NT2/D1 (cell line): ENCODE results near the gene CRELD2.

ENCODE experiments used
- DNase-seq: peaks from one replicate; pipeline ENCODE4 v3.0.0-alpha.2; 2011; ENCODE audit warnings: low read depth, low spot score
- H3K27me3 ChIP-seq: 2 replicates; pipeline ENCODE4 v1.6.0; 2011; ENCODE audit warnings: mild to moderate bottlenecking; ENCODE audit not compliant: insufficient read length, insufficient read depth
- H3K36me3 ChIP-seq: 2 replicates; pipeline ENCODE4 v1.6.1; 2011; ENCODE audit warnings: mild to moderate bottlenecking, low read length, mixed read lengths; ENCODE audit not compliant: insufficient read depth, insufficient read length
- H3K4me1 ChIP-seq: 2 replicates; pipeline ENCODE4 v1.5.1; 2011; ENCODE audit not compliant: insufficient read depth, insufficient read length
- H3K4me3 ChIP-seq: 2 replicates; pipeline ENCODE4 v1.5.1; 2011; ENCODE audit warnings: low read depth; ENCODE audit not compliant: insufficient read length
- H3K9ac ChIP-seq: 2 replicates; pipeline ENCODE4 v1.6.0; 2011; ENCODE audit warnings: low read depth; ENCODE audit not compliant: insufficient read length
- H3K9me3 ChIP-seq: 2 replicates; pipeline ENCODE4 v1.5.1; 2011; ENCODE audit warnings: mild to moderate bottlenecking, low read length; ENCODE audit not compliant: insufficient read depth
- SUZ12 ChIP-seq: IDR thresholded peaks from 2 replicates; pipeline ENCODE4 v1.6.1; 2011; ENCODE audit not compliant: insufficient read length, insufficient read depth; ENCODE audit errors: extremely low read depth
- YY1 ChIP-seq: IDR thresholded peaks from 2 replicates; pipeline ENCODE4 v1.6.1; 2011; ENCODE audit not compliant: insufficient read length, insufficient read depth
- ZNF274 ChIP-seq: IDR thresholded peaks from 2 replicates; pipeline ENCODE4 v1.6.1; 2011; ENCODE audit warnings: mild to moderate bottlenecking, low read depth, low read length

CRELD2 gene

DNA sequence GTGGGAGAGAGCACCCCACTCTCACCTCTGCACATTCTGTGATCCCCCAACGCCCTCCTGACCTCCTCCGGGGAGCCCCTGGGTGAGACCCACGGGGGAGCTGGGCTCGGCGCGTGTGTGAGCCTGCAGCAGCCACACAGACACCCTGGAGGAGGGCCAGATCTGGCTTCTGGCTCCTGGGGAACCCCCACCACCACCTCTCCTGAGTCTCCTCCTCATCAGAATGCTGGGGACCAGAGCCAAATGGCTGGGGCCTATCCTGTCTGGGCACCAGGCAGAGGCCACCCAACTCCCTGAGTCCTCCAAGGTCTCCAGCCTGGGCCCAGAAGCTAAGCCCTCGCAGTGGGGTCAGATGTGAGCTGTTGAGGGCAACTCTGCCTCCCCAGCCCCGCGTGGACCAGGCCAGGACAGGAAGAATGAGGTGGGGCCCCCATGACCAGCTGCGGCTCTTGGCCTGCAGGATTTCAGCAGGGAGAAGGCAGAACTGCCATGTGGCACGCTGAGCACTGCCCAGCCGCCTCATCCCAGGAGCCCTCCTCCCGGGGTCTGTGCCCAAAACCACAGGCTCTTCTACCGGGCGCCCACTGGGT, 36.7 kb downstream of the CRELD2 start:
- H3K36me3 ChIP-seq = no peaks in the 10 kb centered on the region
- H3K9ac ChIP-seq = no peak overlapping the region
- TF ChIP-seq SUZ12 (no peak), ZNF274 (no peak), YY1 (no peak)
- no peaks in the 10 kb centered on the region for H3K9me3 ChIP-seq
- peaks cover 3% of the 10 kb centered on the region for H3K27me3 ChIP-seq
- H3K4me3 ChIP-seq = no peak overlapping the region
- peaks cover 19% of the 10 kb centered on the region for H3K4me1 ChIP-seq
- DNase-seq = no peak

DNA sequence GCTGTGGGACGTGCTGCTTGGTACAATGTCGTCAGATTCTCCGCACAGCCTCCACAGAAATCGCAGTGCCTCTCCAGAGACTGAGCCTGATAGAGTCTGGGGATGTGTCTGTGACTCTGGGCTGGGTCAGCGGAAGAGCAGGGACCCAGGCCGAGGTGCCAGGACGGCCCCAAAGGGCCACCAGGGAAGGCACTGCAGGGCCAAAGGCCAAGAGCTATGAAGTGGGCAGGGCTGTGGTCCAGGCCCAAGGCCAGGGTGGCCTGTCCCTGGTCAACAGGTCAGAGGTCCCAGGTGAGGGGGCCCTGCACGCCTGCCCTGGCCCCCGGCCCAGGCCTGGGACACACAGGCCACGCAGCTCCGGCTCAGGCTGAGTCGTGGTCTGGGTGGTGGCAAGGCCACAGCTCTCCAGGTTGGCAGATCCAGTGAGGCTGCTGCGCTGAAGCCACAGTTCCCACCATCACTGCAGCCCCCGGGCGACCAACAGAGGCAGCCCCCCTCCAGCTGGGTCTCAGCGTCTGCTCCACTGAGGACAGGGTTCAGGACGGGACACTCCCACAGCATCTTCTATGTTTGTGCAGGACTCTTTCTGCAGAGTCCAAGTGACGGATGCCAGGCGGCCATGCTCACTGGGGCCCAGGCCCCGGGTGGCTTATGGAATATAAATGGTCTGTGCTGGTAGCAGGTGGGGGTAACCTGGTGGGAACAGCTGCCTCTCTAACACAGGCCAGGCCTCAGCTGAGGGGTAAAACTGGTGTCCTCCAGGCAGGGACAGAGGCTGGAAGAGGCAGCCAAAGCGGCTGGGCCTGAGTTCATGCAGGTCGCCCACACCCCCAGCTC, 37.4 kb downstream of the CRELD2 start:
- Histone ChIP-seq H3K36me3 (no peaks in the 10 kb centered on the region), H3K9me3 (no peaks in the 10 kb centered on the region), H3K9ac (no peak overlapping the region), H3K27me3 (peaks cover 3% of the 10 kb centered on the region), H3K4me1 (peaks cover 15% of the 10 kb centered on the region), H3K4me3 (no peak overlapping the region)
- no peak for DNase-seq
- no peak for TF ChIP-seq ZNF274
- TF ChIP-seq SUZ12 = no peak

DNA sequence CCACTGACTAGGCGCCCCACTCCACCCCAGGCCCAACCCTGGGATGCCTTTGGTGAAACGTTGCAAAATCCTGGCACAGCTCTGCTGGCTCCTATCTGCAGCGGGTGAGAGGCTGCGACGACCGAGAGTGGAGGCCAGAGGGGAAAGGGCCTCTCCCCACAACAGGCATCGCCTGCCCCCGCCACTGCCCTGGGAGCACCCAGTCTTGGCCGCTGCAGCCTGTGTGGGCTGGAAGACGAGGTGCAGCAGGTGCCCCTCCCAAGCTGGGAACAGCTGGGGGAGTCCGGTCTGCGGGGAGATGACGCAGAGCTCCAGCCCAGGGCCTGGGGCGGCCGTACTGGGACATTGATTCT, 38.0 kb downstream of the CRELD2 start:
- Histone ChIP-seq H3K27me3 (peaks cover 3% of the 10 kb centered on the region), H3K9me3 (no peaks in the 10 kb centered on the region), H3K9ac (no peak overlapping the region), H3K4me3 (no peak overlapping the region), H3K4me1 (peaks cover 12% of the 10 kb centered on the region), H3K36me3 (no peaks in the 10 kb centered on the region)
- TF ChIP-seq ZNF274 = no peak
- TF ChIP-seq YY1 = no peak
- TF ChIP-seq SUZ12 = no peak
- DNase-seq = no peak

DNA sequence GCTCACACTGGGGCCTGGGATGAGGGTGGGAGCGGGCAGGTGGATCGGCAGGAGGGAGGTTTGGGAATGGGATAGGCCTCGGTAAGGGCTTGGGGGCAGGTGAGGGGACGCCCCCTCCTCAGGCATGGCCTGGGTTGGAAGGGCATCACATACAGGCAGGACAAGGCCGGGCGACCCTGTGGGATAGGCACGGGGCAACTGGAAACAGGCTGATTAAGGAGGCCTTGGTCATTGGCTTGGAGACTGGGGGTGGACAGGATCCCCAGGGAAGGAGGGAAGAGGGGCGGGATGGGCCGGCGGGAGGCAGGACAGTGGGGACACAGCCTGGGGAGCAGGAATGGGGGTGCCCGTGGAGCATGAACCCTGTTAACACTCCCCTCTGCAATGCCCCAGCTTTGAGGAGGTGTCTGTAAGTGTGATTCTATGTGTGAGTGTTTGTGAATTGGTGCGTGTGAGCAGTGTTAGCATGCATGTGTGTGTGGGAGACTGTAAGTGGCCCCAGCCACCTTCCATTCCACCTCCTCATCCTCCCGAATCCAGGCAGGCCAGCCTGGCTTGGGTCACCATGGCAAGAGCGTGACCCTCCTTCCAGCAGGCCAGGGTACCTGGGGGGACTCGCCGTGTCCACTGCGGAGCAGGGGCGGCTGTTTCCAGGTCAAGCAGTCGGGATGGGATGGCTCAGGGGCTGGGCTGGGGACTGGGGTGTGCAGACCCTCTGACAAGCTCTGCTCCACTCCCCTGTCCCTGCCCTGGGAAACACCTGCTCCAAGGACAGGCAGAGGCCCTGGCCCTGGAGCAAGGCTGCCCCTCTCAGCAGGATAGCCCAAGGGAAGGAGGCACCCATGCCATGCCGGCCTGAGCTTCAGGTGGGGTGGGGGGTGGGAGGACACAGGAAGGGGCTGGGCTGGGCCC, 38.7 kb downstream of the CRELD2 start:
- no peaks in the 10 kb centered on the region for H3K36me3 ChIP-seq
- no peaks in the 10 kb centered on the region for H3K9me3 ChIP-seq
- H3K27me3 ChIP-seq = peaks cover 3% of the 10 kb centered on the region
- H3K4me1 ChIP-seq = peaks cover 7% of the 10 kb centered on the region
- H3K9ac ChIP-seq = no peak overlapping the region
- TF ChIP-seq ZNF274 (no peak), SUZ12 (no peak), YY1 (no peak)
- no peak overlapping the region for H3K4me3 ChIP-seq
- DNase-seq = no peak

DNA sequence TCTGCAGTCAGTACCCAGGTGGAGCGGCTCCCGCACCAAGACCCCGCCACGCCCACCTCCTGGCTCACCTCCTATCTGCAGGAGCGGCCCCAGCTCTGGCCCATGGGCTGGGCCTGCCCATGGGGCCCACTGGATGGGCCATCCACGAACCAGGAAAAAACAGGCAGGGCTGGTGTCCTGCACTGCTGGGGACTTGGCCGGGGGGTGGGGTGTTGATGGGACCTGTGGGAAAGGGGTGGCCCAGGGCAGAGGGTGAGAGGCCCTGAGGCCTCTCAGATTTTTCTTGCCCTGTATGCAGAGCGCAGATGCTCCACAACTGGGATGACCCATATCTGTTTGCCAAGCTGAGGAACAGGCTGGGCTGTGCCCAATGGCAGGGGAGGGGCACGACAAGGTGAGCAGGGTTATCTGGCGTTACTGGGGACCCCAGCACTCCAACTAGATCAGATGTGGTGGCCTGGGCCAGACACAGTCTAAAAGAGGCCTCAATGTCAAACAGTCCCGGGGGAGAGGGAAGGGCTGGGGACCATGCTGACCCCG, 39.5 kb downstream of the CRELD2 start:
- TF ChIP-seq ZNF274 (no peak), SUZ12 (no peak), YY1 (no peak)
- Histone ChIP-seq H3K9me3 (no peaks in the 10 kb centered on the region), H3K4me3 (no peak overlapping the region), H3K27me3 (peaks cover 3% of the 10 kb centered on the region), H3K36me3 (peaks cover 4% of the 10 kb centered on the region), H3K9ac (no peak overlapping the region), H3K4me1 (peaks cover 7% of the 10 kb centered on the region)
- no peak for DNase-seq

DNA sequence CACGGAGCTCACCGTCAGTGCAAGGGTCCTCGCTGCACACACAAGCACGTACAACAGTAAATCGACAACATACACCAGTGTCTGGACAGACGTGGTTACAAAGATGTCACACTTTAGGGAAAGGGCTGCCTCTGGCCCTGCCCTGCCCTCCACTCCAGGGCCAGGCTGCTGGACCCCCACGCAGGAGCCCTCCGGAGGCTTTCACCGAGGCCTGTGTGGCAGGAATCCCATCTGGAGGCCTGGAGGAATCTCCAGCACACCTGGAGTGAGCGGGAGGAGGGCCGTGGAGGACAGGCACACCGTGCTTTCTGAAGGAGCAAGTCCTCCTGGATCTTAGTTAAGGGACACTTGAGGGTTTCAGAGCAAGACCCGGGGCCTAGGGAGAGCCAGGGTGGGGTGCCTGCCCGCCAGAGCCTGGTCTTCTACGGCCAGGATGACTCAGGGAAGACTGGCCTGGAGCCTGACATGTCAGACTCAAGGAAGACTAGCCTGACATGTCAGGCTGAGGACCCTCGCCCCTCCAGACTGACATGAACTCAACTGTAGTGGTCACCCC, 40.0 kb downstream of the CRELD2 start:
- DNase-seq = no peak
- peaks cover 10% of the 10 kb centered on the region for H3K36me3 ChIP-seq
- peaks cover 3% of the 10 kb centered on the region for H3K27me3 ChIP-seq
- H3K9me3 ChIP-seq = no peaks in the 10 kb centered on the region
- peaks cover 9% of the 10 kb centered on the region for H3K4me1 ChIP-seq
- H3K9ac ChIP-seq = no peak overlapping the region
- no peak for TF ChIP-seq YY1
- TF ChIP-seq SUZ12 = no peak
- TF ChIP-seq ZNF274 = no peak
- no peak overlapping the region for H3K4me3 ChIP-seq
